ENCODE data around the gene RPS24. TPM values are rescaled to one million over a fixed set of nuclear protein-coding genes. Genes with fewer than 3 reads are reported as not detected.
A peak's percentile ranks its signal among the peaks of the same experiment; 100 is the strongest.

RPS24 gene
- total and polyA plus RNA-seq, 2 of the 13 experiments (the other 11 are each of a cell fraction or from before 2014, with no cell fraction given): 2,690 to 3,319 TPM

DNA sequence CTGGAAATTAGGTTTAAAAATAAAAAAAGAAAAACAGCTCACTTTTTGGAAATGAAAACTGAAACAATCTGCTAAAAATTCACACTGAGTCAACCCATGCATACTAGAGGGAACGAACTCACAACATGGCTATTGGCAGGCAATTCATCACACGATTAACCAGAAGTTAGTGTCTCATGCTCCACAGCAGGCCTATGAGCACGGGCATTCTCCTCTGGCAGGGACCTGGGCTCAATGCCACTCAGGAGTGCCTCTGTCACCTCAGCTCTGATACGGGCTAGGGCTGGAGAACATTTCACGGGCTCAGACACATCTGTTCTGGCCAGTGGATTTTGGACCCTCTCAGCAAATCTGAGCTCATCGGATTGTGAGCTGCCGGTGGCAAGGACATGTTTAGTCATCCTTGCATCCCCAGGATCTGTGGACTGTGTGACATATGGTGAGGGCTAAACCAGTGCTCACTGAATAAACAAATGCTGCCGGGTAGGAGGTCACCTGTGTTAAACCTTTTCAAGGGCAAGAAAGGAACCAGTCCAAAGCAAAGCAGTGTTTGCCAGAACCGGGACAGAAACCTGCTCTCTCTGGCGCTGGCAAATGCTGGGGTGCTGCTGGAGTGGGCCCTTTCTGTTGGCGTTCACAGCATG, 44.5 kb upstream of the RPS24 start (continued):
- TF ChIP-seq, protein P1, sequence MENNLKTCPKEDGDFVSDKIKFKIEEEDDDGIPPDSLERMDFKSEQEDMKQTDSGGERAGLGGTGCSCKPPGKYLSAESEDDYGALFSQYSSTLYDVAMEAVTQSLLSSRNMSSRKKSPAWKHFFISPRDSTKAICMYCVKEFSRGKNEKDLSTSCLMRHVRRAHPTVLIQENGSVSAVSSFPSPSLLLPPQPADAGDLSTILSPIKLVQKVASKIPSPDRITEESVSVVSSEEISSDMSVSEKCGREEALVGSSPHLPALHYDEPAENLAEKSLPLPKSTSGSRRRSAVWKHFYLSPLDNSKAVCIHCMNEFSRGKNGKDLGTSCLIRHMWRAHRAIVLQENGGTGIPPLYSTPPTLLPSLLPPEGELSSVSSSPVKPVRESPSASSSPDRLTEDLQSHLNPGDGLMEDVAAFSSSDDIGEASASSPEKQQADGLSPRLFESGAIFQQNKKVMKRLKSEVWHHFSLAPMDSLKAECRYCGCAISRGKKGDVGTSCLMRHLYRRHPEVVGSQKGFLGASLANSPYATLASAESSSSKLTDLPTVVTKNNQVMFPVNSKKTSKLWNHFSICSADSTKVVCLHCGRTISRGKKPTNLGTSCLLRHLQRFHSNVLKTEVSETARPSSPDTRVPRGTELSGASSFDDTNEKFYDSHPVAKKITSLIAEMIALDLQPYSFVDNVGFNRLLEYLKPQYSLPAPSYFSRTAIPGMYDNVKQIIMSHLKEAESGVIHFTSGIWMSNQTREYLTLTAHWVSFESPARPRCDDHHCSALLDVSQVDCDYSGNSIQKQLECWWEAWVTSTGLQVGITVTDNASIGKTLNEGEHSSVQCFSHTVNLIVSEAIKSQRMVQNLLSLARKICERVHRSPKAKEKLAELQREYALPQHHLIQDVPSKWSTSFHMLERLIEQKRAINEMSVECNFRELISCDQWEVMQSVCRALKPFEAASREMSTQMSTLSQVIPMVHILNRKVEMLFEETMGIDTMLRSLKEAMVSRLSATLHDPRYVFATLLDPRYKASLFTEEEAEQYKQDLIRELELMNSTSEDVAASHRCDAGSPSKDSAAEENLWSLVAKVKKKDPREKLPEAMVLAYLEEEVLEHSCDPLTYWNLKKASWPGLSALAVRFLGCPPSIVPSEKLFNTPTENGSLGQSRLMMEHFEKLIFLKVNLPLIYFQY (CRISPR knock-in tag; IDR thresholded peaks at IDR 0.05; ENCODE audit: borderline replicate concordance): peak; percentile 81
- TF ChIP-seq ZNF143 (CRISPR knock-in tag; IDR thresholded peaks at IDR 0.05): no peak
- TF ChIP-seq NR2F6 (IDR thresholded peaks at IDR 0.05): peak; percentile 65
- peak; percentile 56; the same call in 1 of the 2 replicates for TF ChIP-seq NR2F6 (CRISPR knock-in tag; IDR thresholded peaks at IDR 0.05)
- peak; percentile 52; the same call in 1 of the 2 replicates for TF ChIP-seq ZNF317 (CRISPR knock-in tag; IDR thresholded peaks at IDR 0.05)
- no peak for TF ChIP-seq ZNF589 (CRISPR knock-in tag; conservative IDR thresholded peaks at IDR 0.05)
- no peak for TF ChIP-seq POLR2G (IDR thresholded peaks at IDR 0.05; ENCODE audit: low read depth, low read length)
- TF ChIP-seq, protein P2, sequence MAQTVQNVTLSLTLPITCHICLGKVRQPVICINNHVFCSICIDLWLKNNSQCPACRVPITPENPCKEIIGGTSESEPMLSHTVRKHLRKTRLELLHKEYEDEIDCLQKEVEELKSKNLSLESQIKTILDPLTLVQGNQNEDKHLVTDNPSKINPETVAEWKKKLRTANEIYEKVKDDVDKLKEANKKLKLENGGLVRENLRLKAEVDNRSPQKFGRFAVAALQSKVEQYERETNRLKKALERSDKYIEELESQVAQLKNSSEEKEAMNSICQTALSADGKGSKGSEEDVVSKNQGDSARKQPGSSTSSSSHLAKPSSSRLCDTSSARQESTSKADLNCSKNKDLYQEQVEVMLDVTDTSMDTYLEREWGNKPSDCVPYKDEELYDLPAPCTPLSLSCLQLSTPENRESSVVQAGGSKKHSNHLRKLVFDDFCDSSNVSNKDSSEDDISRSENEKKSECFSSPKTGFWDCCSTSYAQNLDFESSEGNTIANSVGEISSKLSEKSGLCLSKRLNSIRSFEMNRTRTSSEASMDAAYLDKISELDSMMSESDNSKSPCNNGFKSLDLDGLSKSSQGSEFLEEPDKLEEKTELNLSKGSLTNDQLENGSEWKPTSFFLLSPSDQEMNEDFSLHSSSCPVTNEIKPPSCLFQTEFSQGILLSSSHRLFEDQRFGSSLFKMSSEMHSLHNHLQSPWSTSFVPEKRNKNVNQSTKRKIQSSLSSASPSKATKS (CRISPR knock-in tag; IDR thresholded peaks at IDR 0.05): no peak
- no peak for TF ChIP-seq ETV6 (CRISPR knock-in tag; conservative IDR thresholded peaks at IDR 0.05)
- TF ChIP-seq TBX2 (CRISPR knock-in tag; IDR thresholded peaks at IDR 0.05; ENCODE audit: borderline replicate concordance): peak; percentile 72
- TF ChIP-seq, protein P3, sequence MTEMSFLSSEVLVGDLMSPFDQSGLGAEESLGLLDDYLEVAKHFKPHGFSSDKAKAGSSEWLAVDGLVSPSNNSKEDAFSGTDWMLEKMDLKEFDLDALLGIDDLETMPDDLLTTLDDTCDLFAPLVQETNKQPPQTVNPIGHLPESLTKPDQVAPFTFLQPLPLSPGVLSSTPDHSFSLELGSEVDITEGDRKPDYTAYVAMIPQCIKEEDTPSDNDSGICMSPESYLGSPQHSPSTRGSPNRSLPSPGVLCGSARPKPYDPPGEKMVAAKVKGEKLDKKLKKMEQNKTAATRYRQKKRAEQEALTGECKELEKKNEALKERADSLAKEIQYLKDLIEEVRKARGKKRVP (CRISPR knock-in tag; IDR thresholded peaks at IDR 0.05): peak in 1 of 2 experiments; percentile 66; a peak in 2 of 4 replicates
- TF ChIP-seq ZNF556 (CRISPR knock-in tag; IDR thresholded peaks at IDR 0.05; ENCODE audit: borderline replicate concordance): no peak
- TF ChIP-seq, protein P4, sequence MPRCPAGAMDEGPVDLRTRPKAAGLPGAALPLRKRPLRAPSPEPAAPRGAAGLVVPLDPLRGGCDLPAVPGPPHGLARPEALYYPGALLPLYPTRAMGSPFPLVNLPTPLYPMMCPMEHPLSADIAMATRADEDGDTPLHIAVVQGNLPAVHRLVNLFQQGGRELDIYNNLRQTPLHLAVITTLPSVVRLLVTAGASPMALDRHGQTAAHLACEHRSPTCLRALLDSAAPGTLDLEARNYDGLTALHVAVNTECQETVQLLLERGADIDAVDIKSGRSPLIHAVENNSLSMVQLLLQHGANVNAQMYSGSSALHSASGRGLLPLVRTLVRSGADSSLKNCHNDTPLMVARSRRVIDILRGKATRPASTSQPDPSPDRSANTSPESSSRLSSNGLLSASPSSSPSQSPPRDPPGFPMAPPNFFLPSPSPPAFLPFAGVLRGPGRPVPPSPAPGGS (CRISPR knock-in tag; IDR thresholded peaks at IDR 0.05): no peak
- TF ChIP-seq, protein P5, sequence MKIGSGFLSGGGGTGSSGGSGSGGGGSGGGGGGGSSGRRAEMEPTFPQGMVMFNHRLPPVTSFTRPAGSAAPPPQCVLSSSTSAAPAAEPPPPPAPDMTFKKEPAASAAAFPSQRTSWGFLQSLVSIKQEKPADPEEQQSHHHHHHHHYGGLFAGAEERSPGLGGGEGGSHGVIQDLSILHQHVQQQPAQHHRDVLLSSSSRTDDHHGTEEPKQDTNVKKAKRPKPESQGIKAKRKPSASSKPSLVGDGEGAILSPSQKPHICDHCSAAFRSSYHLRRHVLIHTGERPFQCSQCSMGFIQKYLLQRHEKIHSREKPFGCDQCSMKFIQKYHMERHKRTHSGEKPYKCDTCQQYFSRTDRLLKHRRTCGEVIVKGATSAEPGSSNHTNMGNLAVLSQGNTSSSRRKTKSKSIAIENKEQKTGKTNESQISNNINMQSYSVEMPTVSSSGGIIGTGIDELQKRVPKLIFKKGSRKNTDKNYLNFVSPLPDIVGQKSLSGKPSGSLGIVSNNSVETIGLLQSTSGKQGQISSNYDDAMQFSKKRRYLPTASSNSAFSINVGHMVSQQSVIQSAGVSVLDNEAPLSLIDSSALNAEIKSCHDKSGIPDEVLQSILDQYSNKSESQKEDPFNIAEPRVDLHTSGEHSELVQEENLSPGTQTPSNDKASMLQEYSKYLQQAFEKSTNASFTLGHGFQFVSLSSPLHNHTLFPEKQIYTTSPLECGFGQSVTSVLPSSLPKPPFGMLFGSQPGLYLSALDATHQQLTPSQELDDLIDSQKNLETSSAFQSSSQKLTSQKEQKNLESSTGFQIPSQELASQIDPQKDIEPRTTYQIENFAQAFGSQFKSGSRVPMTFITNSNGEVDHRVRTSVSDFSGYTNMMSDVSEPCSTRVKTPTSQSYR (CRISPR knock-in tag; IDR thresholded peaks at IDR 0.05; ENCODE audit: borderline replicate concordance): no peak
- TF ChIP-seq, protein P6, sequence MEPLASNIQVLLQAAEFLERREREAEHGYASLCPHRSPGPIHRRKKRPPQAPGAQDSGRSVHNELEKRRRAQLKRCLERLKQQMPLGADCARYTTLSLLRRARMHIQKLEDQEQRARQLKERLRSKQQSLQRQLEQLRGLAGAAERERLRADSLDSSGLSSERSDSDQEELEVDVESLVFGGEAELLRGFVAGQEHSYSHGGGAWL (CRISPR knock-in tag; IDR thresholded peaks at IDR 0.05): no peak
- TF ChIP-seq LCORL (IDR thresholded peaks at IDR 0.05): no peak
- peak; percentile 95 for TF ChIP-seq LCORL (CRISPR knock-in tag; IDR thresholded peaks at IDR 0.05)

All from HepG2 (cell line).